Measurements from ENCODE around the gene NUDT17. TPM values are rescaled to one million over a fixed set of nuclear protein-coding genes. Genes with fewer than 3 reads are reported as not detected.

The NUDT17 gene
- total and polyA plus RNA-seq, 2 experiments from 2014 or later = 9.5 to 12.0 TPM

- H2AFZ ChIP-seq = peak within 1 kb of the TSS; percentile 91
- no peak within 1 kb of the TSS for H3K9ac ChIP-seq
- H3K9me2 ChIP-seq (ENCODE audit: insufficient read depth) = no peaks in the 10 kb centered on the region
- WGBS, 2 experiments (ENCODE audit: low coverage in 1 of 2, low lambda C conversion rate in 2 of 2, missing lambda C conversion rate in 2 of 2) = 0 to 2% methylated on average over 13 to 36 of the region's 36 CpGs
- peaks cover 15% of the 10 kb centered on the region for H3K4me1 ChIP-seq (ENCODE audit: insufficient read depth)
- H3K4me2 ChIP-seq (ENCODE audit: unreplicated experiment) = peak within 1 kb of the TSS; percentile 81
- TF ChIP-seq EZH2phosphoT487 (IDR thresholded peaks at IDR 0.05; ENCODE audit: insufficient read depth, low read depth) (no peak), EZH2 (IDR thresholded peaks at IDR 0.05; ENCODE audit: insufficient read depth, poor library complexity, severe bottlenecking) (no peak)
- H3F3A ChIP-seq (ENCODE audit: insufficient read depth) = peaks cover 27% of the 10 kb centered on the region
- H3K36me3 ChIP-seq (ENCODE audit: low read depth) = no peaks in the 10 kb centered on the region
- no peaks in the 10 kb centered on the region for H3K9me3 ChIP-seq (ENCODE audit: low read depth)
- peak within 1 kb of the TSS; percentile 80 for H3K4me3 ChIP-seq
- H3K27me3 ChIP-seq (replicated peaks; ENCODE audit: insufficient read depth) = no peaks in the 10 kb centered on the region
- in situ Hi-C loops (cut with MboI) = no loop called here
- no peaks in the 10 kb centered on the region for H3K79me2 ChIP-seq (ENCODE audit: insufficient read depth)
- H3K27ac ChIP-seq = peak within 1 kb of the TSS; percentile 38
- peak; percentile 86 for DNase-seq
- H4K20me1 ChIP-seq (ENCODE audit: insufficient read depth) = no peaks in the 10 kb centered on the region
Observed at GRCh38 chr1:145885738-145886287, 40.4 kb downstream of the NUDT17 start, which contains the start of gene ANKRD35. Gene ANKRD35, minus strand, starts transcription at chr1:145885866. Its CDS starts 108 bp downstream, at chr1:145885758.

DNA sequence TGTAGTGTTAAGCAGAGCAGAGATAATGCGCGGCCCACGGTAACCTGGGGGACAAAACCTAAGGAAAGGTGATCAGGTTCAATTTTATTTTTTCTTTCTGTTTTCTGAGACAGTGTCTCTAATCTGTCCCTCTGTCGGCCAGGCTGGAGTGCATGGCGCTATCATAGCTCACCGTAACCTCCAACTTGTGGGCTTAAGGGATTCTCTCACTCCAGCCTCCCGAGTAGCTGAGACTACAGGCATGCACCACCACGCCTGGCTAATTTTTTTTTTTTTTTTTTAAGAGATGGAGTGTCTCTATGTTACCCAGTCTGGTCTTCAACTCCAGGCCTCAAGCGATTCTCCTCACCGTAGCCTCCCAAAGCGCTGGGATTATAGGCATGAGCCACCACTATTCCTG lies 41.0 kb downstream of the NUDT17 start:
- Histone ChIP-seq H3K27ac (no peak overlapping the region), H3K4me3 (peak overlapping the region; percentile 80), H2AFZ (peak overlapping the region; percentile 91), H3K9me2 (ENCODE audit: insufficient read depth) (no peaks in the 10 kb centered on the region), H3F3A (ENCODE audit: insufficient read depth) (peaks cover 32% of the 10 kb centered on the region), H3K79me2 (ENCODE audit: insufficient read depth) (no peaks in the 10 kb centered on the region), H3K27me3 (replicated peaks; ENCODE audit: insufficient read depth) (no peaks in the 10 kb centered on the region), H3K4me2 (ENCODE audit: unreplicated experiment) (peak overlapping the region; percentile 81), H3K9me3 (ENCODE audit: low read depth) (no peaks in the 10 kb centered on the region), H4K20me1 (ENCODE audit: insufficient read depth) (no peaks in the 10 kb centered on the region), H3K36me3 (ENCODE audit: low read depth) (no peaks in the 10 kb centered on the region), H3K9ac (no peak overlapping the region), H3K4me1 (ENCODE audit: insufficient read depth) (peaks cover 21% of the 10 kb centered on the region)
- no peak for TF ChIP-seq EZH2phosphoT487 (IDR thresholded peaks at IDR 0.05; ENCODE audit: insufficient read depth, low read depth)
- no peak for TF ChIP-seq EZH2 (IDR thresholded peaks at IDR 0.05; ENCODE audit: insufficient read depth, poor library complexity, severe bottlenecking)
- DNase-seq = no peak
- in situ Hi-C loops (cut with MboI) = no loop called here
- 49% methylated on average over 11 of the region's 11 CpGs for WGBS, 2 experiments (ENCODE audit: low coverage in 1 of 2, low lambda C conversion rate in 2 of 2, missing lambda C conversion rate in 2 of 2)

DNA sequence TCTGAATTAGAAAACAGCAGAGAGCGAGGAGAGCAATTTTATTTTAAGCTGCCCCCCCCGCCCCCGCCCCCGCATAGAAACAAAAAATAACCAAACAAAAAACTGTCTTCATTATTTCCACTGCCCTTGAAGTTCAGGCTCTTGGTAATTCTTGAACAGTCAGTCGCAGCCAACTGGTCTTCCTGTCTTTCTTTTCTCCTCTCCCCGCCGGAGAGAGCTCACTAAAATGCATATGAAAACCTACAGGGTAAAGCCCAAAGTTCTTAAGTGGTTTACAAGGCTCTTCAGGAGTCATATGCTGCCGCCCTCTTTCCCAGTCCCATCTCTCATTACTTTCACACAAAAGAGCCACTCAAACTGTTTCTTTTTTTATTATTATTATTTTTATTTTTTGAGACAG lies 41.4 kb downstream of the NUDT17 start:
- no peaks in the 10 kb centered on the region for H3K79me2 ChIP-seq (ENCODE audit: insufficient read depth)
- H3K4me3 ChIP-seq = no peak overlapping the region
- in situ Hi-C loops (cut with MboI) = no loop called here
- peaks cover 25% of the 10 kb centered on the region for H3K4me1 ChIP-seq (ENCODE audit: insufficient read depth)
- H3K9me3 ChIP-seq (ENCODE audit: low read depth) = no peaks in the 10 kb centered on the region
- no peak overlapping the region for H3K4me2 ChIP-seq (ENCODE audit: unreplicated experiment)
- H3K27ac ChIP-seq = no peak overlapping the region
- H3F3A ChIP-seq (ENCODE audit: insufficient read depth) = peaks cover 36% of the 10 kb centered on the region
- DNase-seq = no peak
- no peaks in the 10 kb centered on the region for H4K20me1 ChIP-seq (ENCODE audit: insufficient read depth)
- no peaks in the 10 kb centered on the region for H3K27me3 ChIP-seq (replicated peaks; ENCODE audit: insufficient read depth)
- H3K36me3 ChIP-seq (ENCODE audit: low read depth) = no peaks in the 10 kb centered on the region
- TF ChIP-seq EZH2phosphoT487 (IDR thresholded peaks at IDR 0.05; ENCODE audit: insufficient read depth, low read depth) (no peak), EZH2 (IDR thresholded peaks at IDR 0.05; ENCODE audit: insufficient read depth, poor library complexity, severe bottlenecking) (no peak)
- H3K9ac ChIP-seq = no peak overlapping the region
- H3K9me2 ChIP-seq (ENCODE audit: insufficient read depth) = no peaks in the 10 kb centered on the region
- H2AFZ ChIP-seq = no peak overlapping the region
- 77 to 80% methylated on average over 8 of the region's 8 CpGs for WGBS, 2 experiments (ENCODE audit: low coverage in 1 of 2, low lambda C conversion rate in 2 of 2, missing lambda C conversion rate in 2 of 2)

- WGBS, 2 experiments (ENCODE audit: low coverage in 1 of 2, low lambda C conversion rate in 2 of 2, missing lambda C conversion rate in 2 of 2) = 77 to 80% methylated on average over 5 of the region's 5 CpGs
- no peak for DNase-seq
- no peaks in the 10 kb centered on the region for H3K27me3 ChIP-seq (replicated peaks; ENCODE audit: insufficient read depth)
- H4K20me1 ChIP-seq (ENCODE audit: insufficient read depth) = no peaks in the 10 kb centered on the region
- no peak overlapping the region for H2AFZ ChIP-seq
- no peak overlapping the region for H3K4me2 ChIP-seq (ENCODE audit: unreplicated experiment)
- H3K9me3 ChIP-seq (ENCODE audit: low read depth) = no peaks in the 10 kb centered on the region
- H3K4me3 ChIP-seq = no peak overlapping the region
- H3K4me1 ChIP-seq (ENCODE audit: insufficient read depth) = peaks cover 30% of the 10 kb centered on the region
- H3K9ac ChIP-seq = no peak overlapping the region
- in situ Hi-C loops (cut with MboI) = no loop called here
- no peaks in the 10 kb centered on the region for H3K9me2 ChIP-seq (ENCODE audit: insufficient read depth)
- no peak overlapping the region for H3K27ac ChIP-seq
- H3K36me3 ChIP-seq (ENCODE audit: low read depth) = no peaks in the 10 kb centered on the region
- no peaks in the 10 kb centered on the region for H3K79me2 ChIP-seq (ENCODE audit: insufficient read depth)
- H3F3A ChIP-seq (ENCODE audit: insufficient read depth) = peaks cover 41% of the 10 kb centered on the region
- TF ChIP-seq EZH2 (IDR thresholded peaks at IDR 0.05; ENCODE audit: insufficient read depth, poor library complexity, severe bottlenecking) = no peak
- no peak for TF ChIP-seq EZH2phosphoT487 (IDR thresholded peaks at IDR 0.05; ENCODE audit: insufficient read depth, low read depth)
Observed at GRCh38 chr1:145887631-145888030, 42.2 kb downstream of the NUDT17 start.
